Cardiac fibroblast (primary cell): ENCODE measurements around the gene FAM177A1.
"Not testable (repeated sequence)": the region's sequence is repeated elsewhere in the genome, so short reads cannot be mapped to it uniquely, and the experiment has no call there.

Experiments
- DNase-seq, 2 donors: peaks; one replicate each; pipeline versions ENCODE4 v3.0.0 to v3.0.0-alpha.2; 2010; ENCODE audit warnings: low read depth in 2 of 2
- H3K4me3 ChIP-seq, 2 donors: replicated peaks in 1 of 2; 1 replicate in 1 of 2; 2 replicates in 1 of 2; pipeline ENCODE4 v1.5.1; 2011; ENCODE audit warnings: low read depth in 2 of 2, low read length in 2 of 2, mild to moderate bottlenecking in 2 of 2, moderate library complexity in 1 of 2
- CTCF ChIP-seq: IDR thresholded peaks from one replicate; pipeline ENCODE4 v1.5.1; 2011; ENCODE audit warnings: low read depth, mild to moderate bottlenecking, low read length, inconsistent platforms

FAM177A1 gene

GRCh38 chr14:35020713-35021112, 25.4 kb upstream of the FAM177A1 start:
- no peak for DNase-seq
- no peak overlapping the region for H3K4me3 ChIP-seq
- no peak for TF ChIP-seq CTCF

- H3K4me3 ChIP-seq: no peak overlapping the region
- no peak for DNase-seq
- no peak for TF ChIP-seq CTCF
Measured at GRCh38 chr14:35028435-35028834, 17.6 kb upstream of the FAM177A1 start.

GRCh38 chr14:35032562-35032961, 13.5 kb upstream of the FAM177A1 start:
- DNase-seq: no peak
- TF ChIP-seq CTCF: no peak
- H3K4me3 ChIP-seq: no peak overlapping the region

GRCh38 chr14:35034440-35034833, 11.6 kb upstream of the FAM177A1 start:
- TF ChIP-seq CTCF: no peak
- no peak for DNase-seq
- no peak overlapping the region for H3K4me3 ChIP-seq

- not testable (repeated sequence) for H3K4me3 ChIP-seq, DNase-seq
Measured at GRCh38 chr14:35034944-35035554, 11.0 kb upstream of the FAM177A1 start.

- DNase-seq: not testable (repeated sequence)
Measured at GRCh38 chr14:35038312-35038711, 7.8 kb upstream of the FAM177A1 start.

GRCh38 chr14:35042632-35043031, 3.4 kb upstream of the FAM177A1 start:
- no peak for DNase-seq
- no peak for TF ChIP-seq CTCF
- no peak overlapping the region for H3K4me3 ChIP-seq

More at GRCh38 chr14:35038312-35038711, 7.8 kb upstream of the FAM177A1 start:
- H3K4me3 ChIP-seq: not testable (repeated sequence)

- no peak overlapping the region for H3K4me3 ChIP-seq
- DNase-seq: no peak
- no peak for TF ChIP-seq CTCF
Measured at GRCh38 chr14:35043046-35043445, 3.0 kb upstream of the FAM177A1 start.
